Measurements from ENCODE around the gene CHCHD6.

Gene CHCHD6

GRCh38 chr3:126952983-126953660, 249.1 kb downstream of the CHCHD6 start:
- no peak overlapping the region for H3K9ac ChIP-seq (ENCODE audit: insufficient read length)
- TF ChIP-seq FOXP2 (optimal IDR thresholded peaks at IDR 0.05; ENCODE audit: control extremely low read depth, extremely low read length, insufficient read depth) (no peak), EZH2 (IDR thresholded peaks at IDR 0.05) (no peak), POLR2AphosphoS5 (IDR thresholded peaks at IDR 0.05; ENCODE audit: borderline replicate concordance, low read depth, low read length) (no peak)
- no peaks in the 10 kb centered on the region for H3K9me3 ChIP-seq (ENCODE audit: low read depth, low read length)
- no peak overlapping the region for H3K27ac ChIP-seq
- H3K36me3 ChIP-seq (ENCODE audit: insufficient read depth, low read length), result no peaks in the 10 kb centered on the region
- no peak for DNase-seq (ENCODE audit: low read depth, low spot score)
- no peak overlapping the region for H3K4me3 ChIP-seq

GRCh38 chr3:126954141-126954842, 250.3 kb downstream of the CHCHD6 start:
- Histone ChIP-seq H3K4me3 (no peak overlapping the region), H3K36me3 (ENCODE audit: insufficient read depth, low read length) (no peaks in the 10 kb centered on the region), H3K27ac (no peak overlapping the region), H3K9ac (ENCODE audit: insufficient read length) (no peak overlapping the region), H3K9me3 (ENCODE audit: low read depth, low read length) (no peaks in the 10 kb centered on the region)
- DNase-seq (ENCODE audit: low read depth, low spot score), result no peak
- TF ChIP-seq POLR2AphosphoS5 (IDR thresholded peaks at IDR 0.05; ENCODE audit: borderline replicate concordance, low read depth, low read length) (no peak), FOXP2 (optimal IDR thresholded peaks at IDR 0.05; ENCODE audit: control extremely low read depth, extremely low read length, insufficient read depth) (no peak), EZH2 (IDR thresholded peaks at IDR 0.05) (no peak)

- H3K36me3 ChIP-seq (ENCODE audit: insufficient read depth, low read length), result no peaks in the 10 kb centered on the region
- H3K4me3 ChIP-seq, result no peak overlapping the region
- H3K27ac ChIP-seq, result no peak overlapping the region
- DNase-seq (ENCODE audit: low read depth, low spot score), result no peak
- no peaks in the 10 kb centered on the region for H3K9me3 ChIP-seq (ENCODE audit: low read depth, low read length)
- TF ChIP-seq EZH2 (IDR thresholded peaks at IDR 0.05) (no peak), POLR2AphosphoS5 (IDR thresholded peaks at IDR 0.05; ENCODE audit: borderline replicate concordance, low read depth, low read length) (no peak), FOXP2 (optimal IDR thresholded peaks at IDR 0.05; ENCODE audit: control extremely low read depth, extremely low read length, insufficient read depth) (no peak)
- no peak overlapping the region for H3K9ac ChIP-seq (ENCODE audit: insufficient read length)
Observed at GRCh38 chr3:126955004-126955790, 251.2 kb downstream of the CHCHD6 start.

GRCh38 chr3:126956361-126956760, 252.3 kb downstream of the CHCHD6 start:
- no peak overlapping the region for H3K27ac ChIP-seq
- no peaks in the 10 kb centered on the region for H3K9me3 ChIP-seq (ENCODE audit: low read depth, low read length)
- no peaks in the 10 kb centered on the region for H3K36me3 ChIP-seq (ENCODE audit: insufficient read depth, low read length)
- no peak for DNase-seq (ENCODE audit: low read depth, low spot score)
- no peak overlapping the region for H3K9ac ChIP-seq (ENCODE audit: insufficient read length)
- no peak overlapping the region for H3K4me3 ChIP-seq
- TF ChIP-seq FOXP2 (optimal IDR thresholded peaks at IDR 0.05; ENCODE audit: control extremely low read depth, extremely low read length, insufficient read depth) (no peak), EZH2 (IDR thresholded peaks at IDR 0.05) (no peak), POLR2AphosphoS5 (IDR thresholded peaks at IDR 0.05; ENCODE audit: borderline replicate concordance, low read depth, low read length) (no peak)

DNA sequence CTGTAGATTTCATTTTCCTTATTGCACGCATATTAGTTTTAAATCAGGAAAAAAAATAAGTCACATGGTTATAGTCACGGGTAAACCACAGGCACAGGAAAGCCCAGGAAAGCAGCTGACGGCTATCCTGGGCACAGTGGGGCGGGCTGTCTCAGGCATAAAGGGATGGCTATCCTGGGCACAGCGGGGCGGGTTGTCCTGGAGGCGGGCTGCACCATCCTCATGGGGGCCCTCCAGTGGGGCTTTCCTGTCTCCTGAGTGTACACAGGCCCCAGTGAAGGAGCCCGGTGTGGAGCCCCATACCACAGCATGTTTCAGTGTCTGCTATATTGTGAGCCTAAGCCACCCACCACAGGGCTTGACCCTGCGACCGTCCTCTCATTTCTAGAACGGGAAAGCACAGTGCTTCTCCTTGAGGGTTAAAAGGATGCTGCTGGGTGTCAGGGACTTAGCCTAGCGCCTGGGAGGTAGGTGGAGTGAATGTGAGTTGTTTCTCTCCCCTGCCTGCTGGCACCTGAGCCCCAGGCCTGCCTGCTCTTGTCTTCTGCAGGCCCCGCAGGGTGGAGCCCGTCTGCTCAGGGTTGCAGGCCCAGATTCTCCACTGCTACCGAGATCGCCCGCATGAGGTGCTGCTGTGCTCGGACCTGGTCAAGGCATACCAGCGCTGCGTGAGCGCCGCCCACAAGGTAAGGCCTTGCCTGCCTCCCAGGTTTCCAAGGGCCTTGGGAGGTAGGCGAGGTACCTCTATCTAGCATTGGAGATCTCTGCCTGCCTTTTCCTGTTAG, 253.0 kb downstream of the CHCHD6 start:
- Histone ChIP-seq H3K36me3 (ENCODE audit: insufficient read depth, low read length) (no peaks in the 10 kb centered on the region), H3K9ac (ENCODE audit: insufficient read length) (no peak overlapping the region), H3K9me3 (ENCODE audit: low read depth, low read length) (no peaks in the 10 kb centered on the region), H3K27ac (no peak overlapping the region), H3K4me3 (no peak overlapping the region)
- no peak for DNase-seq (ENCODE audit: low read depth, low spot score)
- TF ChIP-seq POLR2AphosphoS5 (IDR thresholded peaks at IDR 0.05; ENCODE audit: borderline replicate concordance, low read depth, low read length) (no peak), FOXP2 (optimal IDR thresholded peaks at IDR 0.05; ENCODE audit: control extremely low read depth, extremely low read length, insufficient read depth) (no peak), EZH2 (IDR thresholded peaks at IDR 0.05) (no peak)

GRCh38 chr3:126957776-126958637, 254.0 kb downstream of the CHCHD6 start:
- no peak for DNase-seq (ENCODE audit: low read depth, low spot score)
- no peaks in the 10 kb centered on the region for H3K36me3 ChIP-seq (ENCODE audit: insufficient read depth, low read length)
- no peak overlapping the region for H3K27ac ChIP-seq
- no peak overlapping the region for H3K9ac ChIP-seq (ENCODE audit: insufficient read length)
- H3K9me3 ChIP-seq (ENCODE audit: low read depth, low read length), result no peaks in the 10 kb centered on the region
- H3K4me3 ChIP-seq, result no peak overlapping the region
- TF ChIP-seq EZH2 (IDR thresholded peaks at IDR 0.05) (no peak), POLR2AphosphoS5 (IDR thresholded peaks at IDR 0.05; ENCODE audit: borderline replicate concordance, low read depth, low read length) (no peak), FOXP2 (optimal IDR thresholded peaks at IDR 0.05; ENCODE audit: control extremely low read depth, extremely low read length, insufficient read depth) (no peak)

DNA sequence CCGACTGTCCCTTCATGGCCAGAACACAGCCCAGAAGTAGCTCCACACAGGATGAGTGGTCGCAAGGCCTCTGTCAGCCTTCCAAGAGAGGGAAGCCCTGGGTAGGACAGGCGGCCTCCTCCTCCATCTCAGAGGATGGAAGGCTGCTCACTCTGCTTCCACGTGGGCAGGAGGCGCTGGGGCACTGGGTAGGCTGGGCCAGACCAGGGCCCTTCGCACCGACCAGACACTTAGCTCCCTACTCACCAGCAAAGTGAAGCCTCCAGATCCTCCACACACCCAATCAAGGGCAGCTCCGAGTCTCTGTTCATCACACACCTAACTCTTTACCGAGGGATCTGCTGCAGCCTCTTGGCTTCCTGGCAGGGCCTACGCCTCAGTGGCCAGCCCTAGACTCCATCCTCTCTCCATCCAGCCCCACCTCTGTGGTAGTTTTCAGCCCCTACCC, 254.6 kb downstream of the CHCHD6 start:
- Histone ChIP-seq H3K4me3 (no peak overlapping the region), H3K27ac (no peak overlapping the region), H3K36me3 (ENCODE audit: insufficient read depth, low read length) (no peaks in the 10 kb centered on the region), H3K9ac (ENCODE audit: insufficient read length) (no peak overlapping the region), H3K9me3 (ENCODE audit: low read depth, low read length) (no peaks in the 10 kb centered on the region)
- DNase-seq (ENCODE audit: low read depth, low spot score), result no peak
- TF ChIP-seq EZH2 (IDR thresholded peaks at IDR 0.05) (no peak), FOXP2 (optimal IDR thresholded peaks at IDR 0.05; ENCODE audit: control extremely low read depth, extremely low read length, insufficient read depth) (no peak), POLR2AphosphoS5 (IDR thresholded peaks at IDR 0.05; ENCODE audit: borderline replicate concordance, low read depth, low read length) (no peak)

Data from SK-N-MC (cell line).